ENCODE measurements around the gene ABL1.

The ABL1 gene

GRCh38 chr9:130919559-130920145 is 84.6 kb downstream of the ABL1 start:
- TF ChIP-seq POLR2A (IDR thresholded peaks at IDR 0.05; ENCODE audit: low read depth, low read length) = no peak
- FAIRE-seq (no peak), DNase-seq (ENCODE audit: insufficient read length, low spot score) (no peak)

- no peak for FAIRE-seq
Measured at GRCh38 chr9:130920233-130920632, 85.2 kb downstream of the ABL1 start.

GRCh38 chr9:130920762-130921299 is 85.8 kb downstream of the ABL1 start:
- DNase-seq (ENCODE audit: insufficient read length, low spot score) (no peak), FAIRE-seq (no peak)
- TF ChIP-seq POLR2A (IDR thresholded peaks at IDR 0.05; ENCODE audit: low read depth, low read length) = no peak

More at GRCh38 chr9:130920233-130920632, 85.2 kb downstream of the ABL1 start:
- DNase-seq (ENCODE audit: insufficient read length, low spot score) = no peak
- no peak for TF ChIP-seq POLR2A (IDR thresholded peaks at IDR 0.05; ENCODE audit: low read depth, low read length)

- FAIRE-seq (no peak), DNase-seq (ENCODE audit: insufficient read length, low spot score) (no peak)
- TF ChIP-seq POLR2A (IDR thresholded peaks at IDR 0.05; ENCODE audit: low read depth, low read length) = no peak
Measured at GRCh38 chr9:130921300-130921988, 86.4 kb downstream of the ABL1 start.

- TF ChIP-seq POLR2A (IDR thresholded peaks at IDR 0.05; ENCODE audit: low read depth, low read length) = no peak
- no peak for FAIRE-seq
Measured at GRCh38 chr9:130921989-130922892, 87.2 kb downstream of the ABL1 start.

GRCh38 chr9:130922893-130923610 is 88.0 kb downstream of the ABL1 start:
- DNase-seq (ENCODE audit: insufficient read length, low spot score) = no peak
- no peak for TF ChIP-seq POLR2A (IDR thresholded peaks at IDR 0.05; ENCODE audit: low read depth, low read length)
- no peak for FAIRE-seq

More at GRCh38 chr9:130921989-130922892, 87.2 kb downstream of the ABL1 start:
- no peak for DNase-seq (ENCODE audit: insufficient read length, low spot score)

- no peak for FAIRE-seq
- no peak for DNase-seq (ENCODE audit: insufficient read length, low spot score)
- no peak for TF ChIP-seq POLR2A (IDR thresholded peaks at IDR 0.05; ENCODE audit: low read depth, low read length)
Measured at GRCh38 chr9:130923611-130924447, 88.8 kb downstream of the ABL1 start.

GRCh38 chr9:130924448-130924788 is 89.4 kb downstream of the ABL1 start:
- TF ChIP-seq POLR2A (IDR thresholded peaks at IDR 0.05; ENCODE audit: low read depth, low read length) = no peak
- no peak for DNase-seq (ENCODE audit: insufficient read length, low spot score)
- FAIRE-seq = no peak

GRCh38 chr9:130925050-130925678 is 90.1 kb downstream of the ABL1 start:
- DNase-seq (ENCODE audit: insufficient read length, low spot score) (no peak), FAIRE-seq (no peak)

GRCh38 chr9:130927338-130927737 is 92.3 kb downstream of the ABL1 start:
- no peak for FAIRE-seq
- TF ChIP-seq POLR2A (IDR thresholded peaks at IDR 0.05; ENCODE audit: low read depth, low read length) = no peak
- DNase-seq (ENCODE audit: insufficient read length, low spot score) = no peak

More at GRCh38 chr9:130925050-130925678, 90.1 kb downstream of the ABL1 start:
- no peak for TF ChIP-seq POLR2A (IDR thresholded peaks at IDR 0.05; ENCODE audit: low read depth, low read length)

- no peak for TF ChIP-seq POLR2A (IDR thresholded peaks at IDR 0.05; ENCODE audit: low read depth, low read length)
- DNase-seq (ENCODE audit: insufficient read length, low spot score) (peak; percentile 49), FAIRE-seq (no peak)
Measured at GRCh38 chr9:130927995-130928900, 93.2 kb downstream of the ABL1 start.
